NCI-H510A (cell line): Measurements from ENCODE around the gene AP1S1.

ENCODE experiments used
- DNase-seq: peaks from one replicate; lab custom pipeline; 2025; lab: John Stamatoyannopoulos, UW

The AP1S1 gene

GRCh38 chr7:101159696-101160674 is 5.7 kb downstream of the AP1S1 start:
- DNase-seq, result no peak

DNA sequence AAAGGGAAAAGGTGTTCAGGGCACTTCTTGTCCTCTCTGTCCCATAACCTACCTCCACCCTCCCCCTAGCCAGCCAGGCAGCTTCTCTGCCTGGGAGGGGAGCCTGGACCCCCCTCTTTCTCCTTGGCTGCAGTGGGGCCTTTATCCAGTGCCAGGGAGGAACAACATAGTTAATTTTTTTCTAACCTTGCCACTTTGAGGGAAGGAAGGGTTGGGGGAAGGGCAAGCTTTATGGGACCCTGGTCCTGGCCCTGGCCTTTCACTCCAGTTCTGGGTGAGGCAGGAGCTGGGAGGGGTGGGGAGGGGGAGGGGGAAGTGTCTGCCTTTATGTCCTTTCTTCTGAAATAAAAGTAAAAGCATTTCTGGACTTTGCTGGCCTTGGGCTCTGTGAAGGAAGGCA is 6.6 kb downstream of the AP1S1 start:
- DNase-seq, result no peak

DNA sequence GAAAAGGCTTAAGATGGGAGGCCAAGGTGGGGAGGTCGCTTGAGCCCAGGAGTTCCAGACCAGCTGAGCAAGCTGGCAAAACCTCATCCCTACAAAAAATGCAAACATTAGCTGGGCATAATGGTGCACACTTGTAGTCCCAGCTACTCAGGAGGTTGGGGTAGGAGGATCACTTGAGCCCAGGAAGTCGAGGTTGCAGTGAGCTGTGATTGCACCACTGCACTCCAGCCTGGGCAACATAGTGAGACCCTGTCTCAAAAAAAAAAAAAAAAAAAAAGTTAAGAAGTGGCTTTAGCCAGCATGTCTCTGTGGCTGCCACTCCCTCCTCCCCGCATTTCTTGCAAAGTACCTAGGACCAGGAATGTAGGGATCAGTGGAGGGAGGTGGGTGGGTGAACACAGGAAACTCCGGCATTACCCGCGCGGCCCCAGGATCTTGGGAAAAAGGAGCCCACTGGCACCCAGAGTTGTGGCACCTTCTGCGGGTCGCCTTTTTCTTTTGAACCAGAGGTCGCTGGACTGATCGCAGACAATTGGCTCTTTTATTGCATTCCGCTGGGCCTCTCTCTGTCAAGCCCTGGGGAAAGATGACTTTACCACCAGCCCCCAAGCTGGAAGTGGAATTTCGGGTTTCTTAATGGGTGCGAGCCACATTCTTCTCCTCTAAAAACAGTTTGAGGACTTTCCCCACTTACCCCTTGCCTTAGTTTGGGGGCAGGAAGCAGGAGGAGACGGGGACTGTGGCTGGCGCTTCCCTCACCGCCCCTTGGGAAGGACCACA is 7.6 kb downstream of the AP1S1 start:
- DNase-seq, result no peak

- DNase-seq, result peak; percentile 55
Observed at GRCh38 chr7:101162551-101163278, 8.4 kb downstream of the AP1S1 start.

- peak; percentile 65 for DNase-seq
Observed at GRCh38 chr7:101163279-101164070, 9.2 kb downstream of the AP1S1 start.

GRCh38 chr7:101164071-101164840 is 10.0 kb downstream of the AP1S1 start:
- no peak for DNase-seq

DNA sequence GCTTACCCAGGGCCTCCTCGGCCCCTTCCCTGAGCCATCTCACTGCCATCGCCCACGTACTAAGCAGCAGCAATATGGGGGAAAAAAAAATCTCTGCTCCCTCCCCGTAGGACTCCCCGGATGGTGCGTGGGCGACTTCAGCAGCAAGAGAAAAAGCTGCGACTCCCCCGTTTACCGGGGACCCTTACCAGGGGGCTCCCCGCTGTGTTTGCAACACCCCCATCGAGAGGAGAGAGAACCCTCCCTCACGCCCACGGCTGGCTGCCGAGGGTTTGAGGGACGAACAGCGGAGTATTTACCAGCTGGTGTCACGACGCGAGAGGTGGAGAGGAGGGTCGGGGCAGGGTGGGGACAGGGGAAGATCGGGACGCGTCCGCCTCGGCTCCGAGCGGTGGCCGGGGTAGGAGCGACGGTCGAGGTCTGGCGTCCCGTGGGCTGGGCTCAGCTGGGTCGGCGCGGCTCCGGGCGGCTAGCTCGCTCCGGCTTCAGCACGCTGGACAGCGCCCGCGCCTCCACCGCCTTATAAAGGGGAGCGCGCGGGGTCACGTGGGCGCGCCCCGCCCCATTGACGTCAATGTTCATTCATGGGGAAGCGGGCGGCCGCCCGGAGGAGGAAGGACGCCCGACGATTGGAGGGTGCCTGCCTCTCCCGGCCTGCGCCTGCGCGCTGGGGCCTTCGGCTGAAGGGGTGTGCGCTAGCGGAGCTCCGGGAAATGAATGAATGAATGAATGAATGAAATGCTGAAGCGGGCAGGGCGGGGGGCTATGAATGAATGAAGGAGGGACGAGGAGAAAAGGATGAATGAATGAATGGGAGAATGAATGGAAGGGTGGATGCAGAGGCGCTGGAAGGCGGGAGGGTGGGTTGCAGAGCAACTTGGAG is 11.0 kb downstream of the AP1S1 start, which contains the start of gene VGF:
Gene VGF (minus strand): TSS at position 495 of the 883 bp plus-strand sequence. CDS start 726 bp downstream, outside the sequence.
- peak; percentile 82 for DNase-seq

DNA sequence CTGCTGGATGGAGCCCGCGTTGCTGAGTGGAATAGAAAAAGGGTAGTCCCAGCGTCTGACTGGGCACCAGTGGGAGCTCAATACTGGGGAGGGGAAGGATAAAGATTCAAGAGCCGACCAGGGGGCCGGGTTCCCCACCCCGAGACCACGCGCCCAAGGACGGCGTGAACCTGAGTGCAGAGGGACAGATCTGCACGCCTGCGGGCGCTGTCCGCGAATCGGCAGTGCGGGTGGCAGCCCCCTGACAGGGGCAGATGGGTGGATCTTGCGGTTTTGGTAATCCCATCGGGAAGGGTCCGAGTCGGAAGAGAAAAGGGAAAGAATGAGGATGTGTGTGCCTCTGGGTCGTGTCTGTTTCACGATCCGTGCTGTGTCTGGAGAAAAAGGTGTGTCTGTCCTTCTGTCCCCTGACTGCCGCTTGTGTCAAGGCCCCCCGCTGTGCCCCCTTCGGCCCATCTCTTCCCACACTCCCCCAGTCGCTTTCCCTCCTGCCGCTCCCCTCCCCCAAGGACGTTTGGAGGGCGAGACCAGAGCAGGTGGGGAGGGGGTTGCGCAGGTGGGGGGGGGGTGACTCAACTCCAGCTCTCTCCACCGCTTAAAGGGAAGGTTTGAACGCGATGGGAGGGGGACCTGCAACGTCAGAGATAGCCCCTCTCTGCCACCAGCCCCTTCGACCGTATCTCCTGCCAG is 11.8 kb downstream of the AP1S1 start:
- DNase-seq, result no peak

DNA sequence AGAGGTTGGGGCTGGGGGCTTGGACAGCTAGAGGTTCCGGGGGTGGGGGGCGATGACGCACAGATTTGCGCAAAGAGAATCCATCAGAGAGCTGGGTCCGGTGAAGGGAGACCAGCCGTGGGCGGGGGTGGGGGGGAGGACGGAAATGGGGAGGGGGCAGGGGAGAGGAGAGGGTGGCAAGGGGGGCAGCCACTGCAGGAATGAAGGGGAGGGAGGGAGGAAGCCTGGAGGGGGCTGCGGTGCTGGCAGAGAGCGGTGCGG is 12.3 kb downstream of the AP1S1 start:
- no peak for DNase-seq

DNA sequence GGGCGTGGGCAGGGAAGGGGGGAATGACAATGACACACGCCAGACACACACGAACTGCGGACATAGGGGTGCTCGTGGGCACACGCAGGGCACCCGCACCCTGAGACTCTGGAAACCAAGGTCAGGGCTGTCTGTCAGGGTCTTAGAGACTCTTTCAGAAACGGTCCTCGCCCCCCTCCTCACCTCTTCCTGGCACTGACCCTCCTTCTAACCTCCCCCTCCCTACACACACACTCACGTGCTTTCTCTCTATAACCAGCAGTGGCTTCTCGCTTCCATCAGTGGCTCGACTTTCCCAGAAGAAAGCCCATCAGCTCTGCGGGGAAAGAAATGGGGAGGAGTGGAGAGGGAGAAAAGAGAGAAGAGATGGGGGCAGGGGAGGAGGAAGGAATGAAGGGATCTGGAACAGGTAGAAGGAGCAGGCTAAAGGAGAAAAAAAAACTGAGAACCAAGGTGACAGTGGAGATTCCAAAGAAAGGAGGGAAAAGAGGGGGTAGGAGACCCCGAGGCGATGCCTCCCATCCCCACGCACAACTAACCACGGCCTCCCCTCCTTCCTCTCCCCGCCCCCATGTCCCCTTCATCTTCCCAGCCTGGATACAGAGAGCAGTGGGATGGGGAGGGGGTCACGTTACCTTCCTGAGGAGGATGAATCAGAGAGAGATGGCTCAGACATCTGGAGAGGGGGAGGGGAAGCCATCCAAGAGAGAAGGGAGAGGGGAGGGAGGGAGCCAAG is 12.8 kb downstream of the AP1S1 start:
- DNase-seq, result no peak

DNA sequence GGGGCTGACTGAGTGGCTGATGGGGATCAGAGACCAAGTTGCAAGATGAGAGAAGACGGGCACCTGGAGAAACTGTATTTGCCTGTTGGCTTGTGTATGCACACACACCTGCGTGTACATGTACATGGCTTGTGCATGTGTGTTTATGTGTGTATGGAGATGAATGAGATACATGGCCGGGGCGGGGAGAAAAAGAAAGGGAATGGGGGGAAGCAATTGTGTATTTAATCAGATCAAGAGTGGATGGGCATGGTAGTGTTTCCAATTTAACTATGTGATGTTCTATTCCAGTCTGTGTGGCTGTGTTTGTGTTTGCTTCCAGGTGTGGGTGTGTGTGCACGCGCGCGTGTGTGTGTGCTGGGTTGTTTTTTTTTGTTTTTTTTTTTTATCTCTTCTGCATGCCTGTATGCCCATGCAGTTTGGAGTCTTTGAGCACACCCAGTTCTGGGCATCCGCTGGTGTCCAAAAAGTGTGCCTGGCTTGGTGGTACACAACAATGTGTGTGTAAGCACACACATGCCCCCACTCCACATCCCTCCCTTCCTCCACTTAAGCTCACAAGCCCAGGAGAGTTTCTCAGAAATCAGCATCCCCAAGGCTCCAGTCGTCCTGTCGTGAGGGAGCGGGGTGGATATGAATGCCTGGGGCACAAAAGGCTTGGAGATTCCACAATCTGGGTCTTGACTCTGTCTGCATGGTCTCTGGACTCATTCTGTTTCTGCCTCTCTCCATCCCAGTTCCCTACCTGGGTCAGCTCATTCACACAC is 13.6 kb downstream of the AP1S1 start:
- no peak for DNase-seq

GRCh38 chr7:101168412-101169049 is 14.3 kb downstream of the AP1S1 start:
- no peak for DNase-seq

DNA sequence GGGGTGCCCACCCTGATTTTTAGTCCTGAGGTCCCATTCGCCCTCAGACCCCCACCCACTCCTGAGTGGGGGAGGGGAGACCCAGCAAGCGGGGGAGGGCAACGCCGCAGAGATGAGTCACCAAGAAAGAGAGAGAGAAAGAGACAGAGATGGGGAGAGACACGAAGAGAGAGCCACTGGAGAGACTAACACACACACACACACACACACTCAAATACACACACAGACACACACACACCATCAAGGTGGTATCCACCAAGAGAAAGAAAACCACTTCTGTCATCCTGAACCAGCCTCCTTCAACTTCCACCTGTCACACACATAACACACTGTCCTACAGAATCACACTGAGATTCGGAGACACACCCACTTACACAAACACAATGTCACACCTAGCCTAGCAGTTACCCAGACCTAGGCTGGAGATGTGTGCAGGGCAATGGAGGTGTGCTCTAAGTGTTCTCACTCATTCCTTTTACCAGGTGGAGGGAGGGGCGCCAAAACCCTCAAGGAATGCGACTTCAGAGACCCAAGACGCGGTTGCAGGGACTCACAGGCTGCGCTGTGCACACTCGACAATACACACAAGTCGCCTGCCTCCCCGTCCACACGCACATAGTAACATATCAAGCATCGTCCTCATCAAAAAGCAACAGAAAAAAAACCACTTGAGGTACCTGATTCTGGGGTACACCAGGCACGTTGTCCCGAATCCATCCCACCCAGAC is 15.0 kb downstream of the AP1S1 start:
- DNase-seq, result no peak

GRCh38 chr7:101169838-101170551 is 15.7 kb downstream of the AP1S1 start:
- no peak for DNase-seq

DNA sequence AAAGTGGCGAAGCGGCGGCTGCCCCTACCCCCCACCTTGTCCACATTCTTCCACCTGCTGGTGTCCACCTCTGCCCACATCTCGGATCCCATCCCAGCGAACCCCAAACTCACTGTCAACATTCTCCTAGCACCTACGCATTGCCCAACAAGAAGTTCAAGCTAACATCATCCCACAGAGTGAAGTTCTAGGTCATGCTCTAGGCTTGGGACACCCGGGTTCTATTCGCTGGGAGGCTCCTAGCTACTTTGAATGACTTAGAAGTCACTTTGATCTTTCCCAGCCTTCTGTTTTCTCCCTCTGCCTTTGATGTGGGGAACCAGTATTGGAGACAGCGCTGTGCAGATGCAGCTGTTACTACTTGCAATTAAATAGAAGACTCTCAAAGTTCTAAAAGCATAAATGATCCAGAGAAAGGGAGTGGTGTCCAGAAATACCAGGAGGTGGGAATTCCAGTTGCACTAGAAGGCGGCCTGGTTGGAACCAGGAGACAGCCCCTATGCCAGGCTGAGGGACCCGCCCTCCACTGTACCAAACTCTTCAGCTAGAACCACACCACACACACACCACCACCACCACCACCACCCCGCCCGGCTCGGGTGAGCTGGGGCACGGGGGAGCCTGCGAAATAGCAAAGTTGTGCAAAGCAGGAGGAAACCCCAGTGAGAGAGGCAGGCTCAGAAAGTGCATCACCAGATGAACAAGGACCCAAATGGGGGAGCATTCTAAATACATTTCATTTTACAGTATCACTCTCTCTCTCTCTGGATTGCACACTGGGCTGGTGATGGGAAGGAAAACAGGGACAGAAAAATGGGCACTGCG is 16.6 kb downstream of the AP1S1 start:
- DNase-seq, result no peak
